Adrenal gland (tissue), 12 donors: ENCODE data around the gene PIK3R1. TPM values are rescaled to one million over a fixed set of nuclear protein-coding genes. Genes with fewer than 3 reads are reported as not detected.

ENCODE experiments used
- DNase-seq, 7 donors: peaks; one replicate each; pipeline ENCODE4 v3.0.0-alpha.2; 2019 to 2020
- H3K27ac ChIP-seq, 5 donors: fragments of 200-600 bp; sonication (generic) in 4 of 5; 1 replicate in 3 of 5; 2 replicates in 2 of 5; pipeline versions ENCODE4 v1.5.1 to v1.8.0; 2016 to 2020; ENCODE audit warnings: mild to moderate bottlenecking in 1 of 5
- H3K27me3 ChIP-seq: fragments of 200-600 bp; 2 replicates; pipeline ENCODE4 v1.8.0; 2021
- H3K36me3 ChIP-seq, 2 donors: fragments of 200-600 bp; replicated peaks in 1 of 2; 1 replicate in 1 of 2; 2 replicates in 1 of 2; pipeline versions ENCODE4 v1.5.1 to v1.8.0; 2018 to 2022
- H3K4me1 ChIP-seq, 2 donors: fragments of 200-600 bp; replicated peaks in 1 of 2; 1 replicate in 1 of 2; 2 replicates in 1 of 2; pipeline versions ENCODE4 v1.5.1 to v1.8.0; 2018 to 2021
- H3K4me3 ChIP-seq, 4 donors: fragments of 200-600 bp; sonication (generic) in 3 of 4; one replicate each; pipeline ENCODE4 v1.5.1; 2016 to 2018
- H3K9me3 ChIP-seq, 3 donors: fragments of 200-600 bp; sonication (generic) in 1 of 3; replicated peaks in 1 of 3; 1 replicate in 2 of 3; 2 replicates in 1 of 3; pipeline versions ENCODE4 v1.5.1 to v1.8.0; 2016 to 2021
- POLR2A ChIP-seq, 2 donors: fragments of 450-650 bp; IDR thresholded peaks; one replicate each; pipeline ENCODE4 v1.6.1; 2017; ENCODE audit warnings: antibody characterized with exemption in 2 of 2, mild to moderate bottlenecking in 2 of 2, moderate library complexity in 1 of 2
- WGBS, 4 donors: extraction: QIAGEN DNeasy Blood & Tissue Kit in 2 of 4; methylation state at CpG; one replicate each; pipeline versions ENCODE4 v1.1.5 to v1.1.7; 2013 to 2017; 5-methylcytosine and 5-hydroxymethylcytosine counted together
- intact Hi-C, 2 donors: fragments of 100-400 bp; cut with DNase I; formaldehyde crosslinking; loops; one replicate each; pipeline versions ENCODE4 v1.14.1 to v1.15.0; 2022 to 2023
- polyA plus RNA-seq, 3 donors: library from polyadenylated mRNA; stranded (reverse); fragments of 200-250 nt in 2 of 3; fragments of 350-450 nt in 1 of 3; fragmentation: Illumina TruSeq in 1 of 3; extraction: RNeasy Lipid Tissue Mini Kit (QIAGEN cat#74804) in 1 of 3; gene quantifications; one replicate each; pipeline ENCODE4 v1.2.3, GENCODE V29; 2013 to 2014
- total RNA-seq, 9 donors: library from RNA; depleted of rRNA in 4 of 9; stranded (reverse); fragments of >200 nt in 4 of 9; fragments of 120-200 nt in 1 of 9; fragmentation: NEBNext Ultra II Directional in 1 of 9; extraction: Animal tissue kit (Norgen Biotek cat#: 25700) in 1 of 9; gene quantifications; one replicate each; pipeline versions ENCODE4 v1.1.0 to v1.2.4, GENCODE V29; 2013 to 2023
- TF ChIP-seq, protein P1 (sequence below), 6 experiments: fragments of 450-650 bp in 4 of 6; fragments of 200-600 bp in 2 of 6; sonication (generic) in 1 of 6; IDR thresholded peaks; 1 replicate in 5 of 6; 2 replicates in 1 of 6; pipeline versions ENCODE4 v1.5.1 to v1.8.0; 2016 to 2021; ENCODE audit warnings: antibody characterized with exemption in 6 of 6, mild to moderate bottlenecking in 2 of 6, moderate library complexity in 1 of 6
- donor health status: healthy with polysubstance abuse.
- donor health status: Bipolar disorder and iron deficiency.
- donor health status: DM: yes; HTN: yes; CAD: no.
- donor health status: DM: no; HTN: no; CAD: no.
- donor health status: DM: no; HTN: no; CAD: no.
- donor health status: DM: yes; HTN: yes; CAD: no.

The PIK3R1 gene
- total and polyA plus RNA-seq, 12 donors: 4.9 to 110 (median 48.2) TPM

DNA sequence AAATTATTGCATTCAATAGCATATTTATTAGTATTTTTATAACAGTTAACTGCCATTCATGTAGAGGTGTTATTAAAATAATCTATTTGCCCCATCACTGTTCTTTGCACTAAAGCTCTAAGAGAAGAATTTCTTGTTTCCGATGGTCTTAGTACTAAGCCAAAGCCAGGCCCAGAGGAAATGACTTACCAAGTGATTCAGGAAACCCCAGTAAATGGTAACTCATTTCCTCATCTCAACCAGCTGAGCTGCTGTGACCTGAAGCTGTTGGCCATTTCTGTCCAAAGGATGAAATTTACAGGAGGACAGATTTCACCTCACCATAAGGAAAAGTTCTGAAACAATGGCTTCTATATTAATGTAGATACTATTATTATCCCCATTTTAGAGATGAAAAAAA lies 117.0 kb downstream of the PIK3R1 start:
- Histone ChIP-seq H3K4me1 (peaks cover 4 to 5% of the 10 kb centered on the region in 2 donors), H3K9me3 (peaks cover 0 to 5% (median 0%) of the 10 kb centered on the region in 3 donors), H3K27me3 (no peaks in the 10 kb centered on the region), H3K27ac (no peak overlapping the region), H3K4me3 (no peak overlapping the region), H3K36me3 (no peaks in the 10 kb centered on the region)
- no peak for DNase-seq
- intact Hi-C loops: no loop called here
- 70 to 81% (median 77%) methylated on average over 1 of the region's 1 CpG for WGBS, 4 donors
- no peak for TF ChIP-seq POLR2A (IDR thresholded peaks at IDR 0.05)
- TF ChIP-seq, protein P1, sequence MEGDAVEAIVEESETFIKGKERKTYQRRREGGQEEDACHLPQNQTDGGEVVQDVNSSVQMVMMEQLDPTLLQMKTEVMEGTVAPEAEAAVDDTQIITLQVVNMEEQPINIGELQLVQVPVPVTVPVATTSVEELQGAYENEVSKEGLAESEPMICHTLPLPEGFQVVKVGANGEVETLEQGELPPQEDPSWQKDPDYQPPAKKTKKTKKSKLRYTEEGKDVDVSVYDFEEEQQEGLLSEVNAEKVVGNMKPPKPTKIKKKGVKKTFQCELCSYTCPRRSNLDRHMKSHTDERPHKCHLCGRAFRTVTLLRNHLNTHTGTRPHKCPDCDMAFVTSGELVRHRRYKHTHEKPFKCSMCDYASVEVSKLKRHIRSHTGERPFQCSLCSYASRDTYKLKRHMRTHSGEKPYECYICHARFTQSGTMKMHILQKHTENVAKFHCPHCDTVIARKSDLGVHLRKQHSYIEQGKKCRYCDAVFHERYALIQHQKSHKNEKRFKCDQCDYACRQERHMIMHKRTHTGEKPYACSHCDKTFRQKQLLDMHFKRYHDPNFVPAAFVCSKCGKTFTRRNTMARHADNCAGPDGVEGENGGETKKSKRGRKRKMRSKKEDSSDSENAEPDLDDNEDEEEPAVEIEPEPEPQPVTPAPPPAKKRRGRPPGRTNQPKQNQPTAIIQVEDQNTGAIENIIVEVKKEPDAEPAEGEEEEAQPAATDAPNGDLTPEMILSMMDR (IDR thresholded peaks at IDR 0.05): no peak

GRCh38 chr5:68333649-68334552 lies 118.3 kb downstream of the PIK3R1 start:
- no peak for TF ChIP-seq POLR2A (IDR thresholded peaks at IDR 0.05)
- TF ChIP-seq, protein P1 (IDR thresholded peaks at IDR 0.05): peak in 1 of 6 experiments; percentile 24
- 68 to 85% (median 75%) methylated on average over 2 of the region's 2 CpGs for WGBS, 4 donors

DNA sequence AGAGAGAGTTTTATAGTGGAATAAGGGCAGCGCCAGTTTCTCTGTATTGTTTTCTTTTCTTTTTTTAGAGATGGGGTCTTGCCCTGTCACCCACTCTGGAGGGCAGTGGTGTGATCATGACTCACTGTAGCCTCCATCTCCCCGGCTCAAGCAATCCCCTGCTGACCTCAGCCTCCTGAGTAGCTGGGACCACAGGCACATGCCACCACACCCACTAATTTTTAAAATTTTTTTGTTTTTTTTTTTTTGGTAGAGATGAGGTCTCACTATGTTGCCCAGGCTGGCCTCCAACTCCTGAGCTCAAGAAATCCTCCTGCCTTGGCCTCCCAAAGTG lies 119.0 kb downstream of the PIK3R1 start:
- TF ChIP-seq POLR2A (IDR thresholded peaks at IDR 0.05): no peak
- TF ChIP-seq, protein P1 (IDR thresholded peaks at IDR 0.05): no peak
- Histone ChIP-seq H3K27me3 (no peaks in the 10 kb centered on the region), H3K4me3 (no peak overlapping the region), H3K36me3 (no peaks in the 10 kb centered on the region), H3K9me3 (no peaks in the 10 kb centered on the region), H3K4me1 (peaks cover 4 to 5% of the 10 kb centered on the region in 2 donors), H3K27ac (no peak overlapping the region)
- no peak for DNase-seq
- WGBS, 4 donors: 84 to 97% (median 87%) methylated on average over 2 of the region's 2 CpGs
- intact Hi-C loops: no loop called here

More at GRCh38 chr5:68333649-68334552, 118.3 kb downstream of the PIK3R1 start:
- DNase-seq: peak in 3 of 7 donors; percentile 16 to 34 (median 20)
- Histone ChIP-seq H3K4me1 (peaks cover 4 to 5% of the 10 kb centered on the region in 2 donors), H3K36me3 (no peaks in the 10 kb centered on the region), H3K27ac (no peak overlapping the region), H3K9me3 (peaks cover 0 to 4% (median 0%) of the 10 kb centered on the region in 3 donors), H3K27me3 (no peaks in the 10 kb centered on the region), H3K4me3 (no peak overlapping the region)
- intact Hi-C loops: no loop called here

- Histone ChIP-seq H3K4me1 (peaks cover 4 to 5% of the 10 kb centered on the region in 2 donors), H3K27ac (no peak overlapping the region), H3K27me3 (no peaks in the 10 kb centered on the region), H3K4me3 (no peak overlapping the region), H3K36me3 (no peaks in the 10 kb centered on the region), H3K9me3 (no peaks in the 10 kb centered on the region)
- no peak for TF ChIP-seq POLR2A (IDR thresholded peaks at IDR 0.05)
- TF ChIP-seq, protein P1 (IDR thresholded peaks at IDR 0.05): no peak
- no peak for DNase-seq
- intact Hi-C loops: loop anchor here in 1 of 2 donors (5.0 kb wide), 1 partner anchor 287 kb away; no protein-coding TSS in a partner anchor
Observed at GRCh38 chr5:68335075-68335474, 119.5 kb downstream of the PIK3R1 start.
